ENCODE data around the gene COX7A2.

COX7A2 gene

GRCh38 chr6:75196081-75196687, 47.4 kb downstream of the COX7A2 start:
- DNase-seq = no peak

- DNase-seq = no peak
These were observed 55.2 kb downstream of the COX7A2 start for GRCh38 chr6:75188221-75188925.
